GM21786 (cell line): ENCODE results near the gene C11orf65.
"Not testable (repeated sequence)": the region's sequence is repeated elsewhere in the genome, so short reads cannot be mapped to it uniquely, and the experiment has no call there.

Experiments
- ATAC-seq: cut with Tn5 transposase; IDR thresholded peaks from one replicate; pipeline ENCODE4 v1.9.1; 2021; ENCODE audit not compliant: unreplicated experiment

C11orf65 gene

DNA sequence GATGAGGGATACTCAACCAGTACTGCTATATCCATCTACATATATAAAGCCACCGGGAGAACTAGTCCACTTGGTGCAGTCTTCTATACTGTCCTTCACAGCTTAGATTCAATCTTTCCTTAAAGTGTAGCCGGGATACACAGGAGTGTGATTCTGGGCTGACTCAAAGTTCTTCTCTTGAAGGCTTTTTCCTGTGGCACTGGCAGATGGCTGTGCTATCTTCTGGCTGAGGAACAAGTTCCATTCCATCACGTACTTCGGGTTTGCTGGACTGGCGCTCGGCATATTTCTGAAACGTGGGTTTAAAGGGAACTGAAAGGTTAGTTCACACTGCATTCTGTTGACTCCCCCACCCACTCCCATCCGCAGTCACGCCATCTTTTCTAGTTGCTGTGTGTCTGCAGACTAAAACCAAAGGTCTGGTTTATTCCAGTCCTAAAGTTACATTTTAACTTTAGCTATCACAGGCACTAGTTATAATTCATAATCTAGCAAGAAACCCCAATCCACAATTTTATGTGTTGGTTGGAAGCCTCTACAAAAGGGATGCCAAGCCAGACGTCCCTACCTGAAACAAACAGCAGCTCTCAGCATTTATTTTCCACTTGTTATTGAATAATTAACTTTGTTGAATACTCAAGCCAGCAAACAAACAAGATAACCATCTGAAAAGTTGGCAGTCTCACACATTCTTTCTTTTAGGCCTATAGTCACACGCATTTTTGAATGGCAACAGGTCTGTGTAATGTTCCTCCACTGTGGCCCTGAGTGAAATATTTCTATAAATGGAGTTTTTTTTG is 7.5 kb upstream of the C11orf65 start:
- no peak for ATAC-seq

DNA sequence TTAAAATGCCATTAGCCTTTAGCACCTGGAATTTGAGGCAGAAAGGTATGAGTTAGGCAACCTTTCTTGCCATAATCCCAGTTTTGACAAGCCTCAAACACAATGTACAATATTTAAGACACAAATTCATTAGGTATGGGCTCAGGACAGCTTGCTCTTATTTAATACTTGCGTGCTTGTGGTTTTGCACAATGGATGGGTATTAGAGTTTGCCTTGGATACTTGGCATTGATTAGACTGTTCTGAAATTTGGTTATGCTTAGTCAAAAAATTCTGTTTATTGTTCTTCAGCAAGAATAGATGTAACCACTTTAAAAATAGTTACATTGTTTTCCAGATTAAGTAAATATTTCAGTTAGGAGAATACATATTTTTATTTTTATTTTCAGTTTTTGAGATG is 5.4 kb upstream of the C11orf65 start:
- no peak for ATAC-seq

DNA sequence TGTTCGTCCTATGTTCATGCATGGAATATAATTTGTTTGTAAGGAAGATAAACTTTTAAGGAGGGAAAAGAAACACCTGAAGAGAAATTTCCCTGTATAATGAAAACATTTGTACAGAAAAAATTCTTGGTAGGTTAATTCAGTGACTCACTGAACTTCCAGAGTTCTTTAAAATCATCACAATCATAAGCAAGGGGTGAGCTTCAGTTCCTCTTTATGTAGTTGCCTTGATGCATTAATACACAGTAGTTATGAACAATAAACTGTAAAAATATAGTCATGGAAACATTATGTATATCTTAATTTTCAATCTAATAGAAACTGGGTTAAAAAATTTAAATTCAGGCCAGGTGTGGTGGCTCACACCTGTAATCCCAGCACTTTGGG is 1.1 kb upstream of the C11orf65 start:
- ATAC-seq, result no peak

DNA sequence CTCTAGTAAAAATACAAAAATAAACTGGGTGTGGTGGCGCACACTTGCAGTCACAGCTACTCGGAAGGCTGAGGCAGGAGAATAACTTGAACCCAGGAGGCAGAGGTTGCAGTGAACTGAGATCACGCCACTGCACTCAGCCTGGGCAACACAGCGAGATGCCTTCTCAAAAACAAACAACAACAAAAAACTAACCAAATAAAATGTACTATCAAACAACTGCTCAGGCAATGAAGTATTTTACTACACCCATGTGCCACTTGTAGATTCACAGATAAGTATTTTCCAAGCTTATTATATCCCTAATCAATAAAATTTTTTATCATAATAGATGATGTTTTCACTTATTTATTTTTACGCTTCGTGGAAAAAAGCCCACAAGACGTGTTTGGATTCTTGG is 924 bp downstream of the C11orf65 start:
- ATAC-seq, result no peak

DNA sequence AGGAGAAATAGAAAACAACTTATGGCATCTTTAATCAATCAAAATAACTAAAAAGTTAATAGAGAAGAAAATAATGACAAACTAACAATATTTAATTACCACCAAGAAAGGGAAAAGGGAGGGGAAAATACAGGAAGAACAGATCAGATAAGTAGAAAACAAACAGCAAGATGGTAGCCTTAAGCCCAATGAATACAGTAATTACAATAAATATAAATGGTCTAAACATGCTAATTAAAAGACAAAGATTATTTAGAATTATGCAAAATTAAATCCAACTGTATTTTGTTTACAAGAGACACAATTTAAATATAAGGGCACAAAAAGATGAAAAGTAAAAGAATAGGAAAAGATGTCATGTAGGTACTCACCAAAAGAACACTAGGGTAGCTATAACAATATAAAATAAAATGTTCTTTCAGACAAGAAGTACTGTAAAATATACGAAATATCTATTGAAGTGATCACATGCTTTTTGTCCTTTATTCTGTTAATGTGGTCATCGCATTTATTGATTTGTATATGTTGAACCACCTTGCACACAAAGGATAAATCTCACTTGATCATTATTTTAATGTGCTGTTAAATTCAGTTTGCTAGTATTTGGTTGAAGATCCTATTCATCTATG is 14.0 kb downstream of the C11orf65 start:
- ATAC-seq, result no peak

DNA sequence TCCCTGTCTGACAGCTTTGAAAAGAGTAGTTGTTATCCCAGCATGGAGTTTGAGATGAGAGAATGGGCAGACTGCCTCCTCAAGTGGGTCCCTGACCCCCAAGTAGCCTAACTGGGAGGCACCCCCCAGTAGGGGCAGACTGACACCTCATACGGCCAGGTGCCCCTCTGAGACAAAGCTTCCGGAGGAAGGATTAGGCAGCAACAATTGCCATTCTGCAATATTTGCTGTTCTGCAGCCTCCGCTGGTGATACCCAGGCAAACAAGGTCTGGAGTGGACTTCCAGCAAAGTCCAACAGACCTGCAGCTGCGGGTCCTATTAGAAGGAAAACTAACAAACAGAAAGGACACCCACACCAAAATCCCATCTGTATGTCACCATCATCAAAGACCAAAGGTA is 25.9 kb downstream of the C11orf65 start:
- ATAC-seq, result not testable (repeated sequence)

DNA sequence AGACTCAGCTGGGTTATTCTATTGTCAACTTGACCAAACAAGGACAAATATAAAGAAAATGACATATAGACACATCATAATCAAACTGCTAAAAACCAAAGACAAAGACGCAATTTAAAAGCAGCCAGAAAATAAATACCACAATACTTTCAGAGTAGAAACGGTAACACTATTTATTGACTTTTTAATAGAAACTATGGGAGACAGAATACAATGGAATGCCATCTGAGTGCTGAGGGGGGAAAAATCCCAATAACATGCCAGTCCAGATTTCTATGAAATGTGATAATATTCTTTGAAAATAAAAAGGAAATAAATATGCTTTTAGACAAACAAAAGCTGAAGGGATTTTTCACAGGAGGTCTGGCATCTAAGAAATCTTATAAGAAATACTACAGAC is 30.7 kb downstream of the C11orf65 start:
- no peak for ATAC-seq

DNA sequence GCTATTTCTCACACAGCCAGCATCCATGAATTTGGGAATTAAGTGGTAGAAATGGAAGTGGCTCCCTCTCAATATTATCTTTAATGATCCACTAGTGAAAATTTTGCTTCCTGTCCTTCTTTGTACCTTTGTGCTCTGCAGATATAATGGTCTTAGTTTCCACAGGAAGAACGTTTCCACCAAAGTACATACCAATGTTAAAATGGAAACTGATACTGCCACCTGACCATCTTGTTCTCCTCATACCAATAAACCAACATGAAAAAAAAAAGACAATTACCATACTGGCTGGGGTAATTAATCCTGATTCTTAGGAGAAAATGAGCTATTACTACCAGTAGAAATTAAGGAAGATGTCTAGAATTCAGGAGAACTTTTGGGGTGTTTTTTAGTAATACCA is 32.3 kb downstream of the C11orf65 start:
- ATAC-seq, result no peak

DNA sequence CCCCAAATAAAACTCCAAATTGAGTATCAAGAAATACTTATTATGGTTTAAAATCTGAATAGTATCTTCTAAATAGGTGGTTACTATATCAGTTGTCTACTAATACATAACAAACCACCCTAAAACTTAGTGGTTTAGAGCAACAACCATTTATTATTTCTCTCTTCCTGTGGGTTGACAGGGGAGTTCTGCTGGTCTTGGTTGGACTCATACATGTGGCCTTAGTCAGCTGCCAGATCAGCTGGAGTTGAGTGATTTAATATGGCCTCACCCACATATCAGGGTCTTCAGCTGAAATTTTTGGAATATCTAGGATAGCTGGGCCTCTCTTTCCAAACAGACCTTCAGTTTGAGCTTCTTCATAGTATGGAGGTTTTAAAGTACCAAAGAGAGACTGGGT is 34.5 kb downstream of the C11orf65 start:
- no peak for ATAC-seq

DNA sequence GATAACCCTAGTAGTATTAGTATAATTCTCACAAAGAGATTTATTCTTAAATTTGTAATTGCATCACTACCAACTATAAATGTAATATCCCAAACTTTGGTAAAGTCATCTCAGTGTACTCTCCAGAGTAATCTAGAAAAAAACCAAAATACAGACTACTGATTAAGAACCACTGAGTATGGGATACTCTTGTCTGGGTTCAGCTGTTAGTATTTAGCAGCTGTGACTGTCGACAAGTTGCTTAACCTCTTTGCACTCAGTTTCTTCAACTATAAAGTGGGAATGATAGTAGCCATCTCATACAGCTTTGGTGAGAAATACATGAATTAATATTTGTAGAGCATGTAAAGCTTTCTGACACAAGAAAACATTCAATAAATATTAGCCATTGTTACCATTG is 35.3 kb downstream of the C11orf65 start:
- ATAC-seq, result no peak

DNA sequence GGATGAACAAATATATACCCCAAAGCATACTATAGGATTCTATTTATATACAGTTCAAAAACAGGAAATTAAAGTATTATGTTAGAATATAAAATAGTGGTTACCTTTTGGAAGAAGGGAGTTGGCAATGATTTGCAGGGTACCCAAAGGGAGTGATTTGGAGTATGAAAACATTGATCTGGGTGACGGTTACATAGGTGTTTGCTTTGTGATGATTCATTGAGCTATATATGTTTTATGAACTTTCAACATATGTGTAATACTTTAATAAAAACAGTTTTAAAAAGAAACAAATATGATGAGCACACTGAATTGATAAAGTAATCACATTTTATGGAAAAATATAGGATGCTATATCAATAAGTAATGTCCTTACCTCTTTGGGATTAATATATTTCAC is 36.0 kb downstream of the C11orf65 start:
- ATAC-seq, result no peak

DNA sequence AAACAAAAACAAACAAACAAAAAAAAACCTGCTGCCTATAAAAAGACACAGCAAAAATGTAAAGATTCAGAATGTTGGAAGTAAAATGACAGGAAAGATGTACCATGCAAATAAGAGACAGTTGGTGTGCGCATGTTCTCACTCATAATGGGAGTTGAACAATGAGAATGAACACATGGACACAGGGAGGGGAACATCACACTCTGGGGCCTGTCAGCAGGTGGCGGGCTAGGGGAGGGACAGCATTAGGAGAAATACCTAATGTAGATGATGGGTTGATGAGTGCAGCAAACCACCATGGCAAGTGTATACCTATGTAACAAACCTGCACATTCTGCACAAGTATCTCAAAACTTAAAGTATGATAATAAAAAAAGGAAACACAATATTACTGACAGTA is 49.8 kb downstream of the C11orf65 start:
- ATAC-seq, result not testable (repeated sequence)

DNA sequence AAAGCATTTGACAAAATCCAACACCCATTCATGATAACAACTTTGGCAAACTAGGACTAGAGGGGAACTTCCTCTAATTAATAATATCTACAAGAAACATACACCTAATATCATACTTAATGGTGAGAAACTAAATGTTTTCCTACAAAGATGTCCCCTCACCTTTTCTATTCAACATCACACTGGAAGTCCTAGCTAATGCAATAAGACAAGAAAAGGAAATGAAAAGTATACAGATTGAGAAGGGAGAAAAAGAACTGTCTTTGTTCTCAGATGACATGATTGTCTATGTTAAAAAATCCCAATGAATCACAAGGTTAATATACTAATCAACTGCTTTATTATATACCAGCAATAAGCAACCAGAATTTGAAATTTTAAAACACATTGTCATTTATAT is 52.4 kb downstream of the C11orf65 start:
- ATAC-seq, result no peak

DNA sequence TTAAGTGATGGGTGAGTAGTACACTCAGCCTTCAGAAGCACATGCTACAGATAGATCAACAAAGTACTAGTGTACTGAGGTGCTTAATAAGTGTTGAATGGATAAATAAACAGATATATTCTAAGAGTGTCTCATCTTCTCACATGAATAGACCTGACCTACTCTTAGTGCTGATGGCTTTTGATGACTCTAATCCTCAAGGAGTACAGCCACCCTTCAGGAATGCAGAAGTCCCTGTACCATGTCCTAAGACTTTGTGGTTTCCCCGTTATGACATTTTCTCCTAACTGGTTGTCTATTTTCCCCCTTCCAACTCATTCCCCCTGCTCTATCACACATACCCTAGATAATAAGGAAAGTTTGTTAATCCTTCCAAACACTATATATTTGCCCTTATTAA is 61.6 kb downstream of the C11orf65 start:
- no peak for ATAC-seq

DNA sequence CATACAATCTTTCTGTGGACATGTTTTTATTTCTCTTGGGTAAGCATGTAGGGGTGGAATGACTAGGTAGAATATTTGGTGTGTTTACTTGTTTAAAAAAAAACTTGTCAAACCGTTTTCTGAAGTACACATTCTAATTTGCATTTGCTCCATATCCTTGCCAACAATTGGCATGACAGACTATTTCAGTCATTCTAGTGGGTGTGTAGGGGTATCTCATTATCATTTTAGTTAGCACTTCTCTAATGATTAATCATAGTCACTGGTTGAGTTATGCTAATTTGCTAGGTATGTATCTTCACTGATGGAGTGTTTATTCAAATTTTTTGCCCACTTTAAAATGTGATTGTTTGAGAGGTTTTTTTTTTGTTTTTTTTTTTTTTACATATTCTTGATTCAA is 64.3 kb downstream of the C11orf65 start:
- ATAC-seq, result no peak

DNA sequence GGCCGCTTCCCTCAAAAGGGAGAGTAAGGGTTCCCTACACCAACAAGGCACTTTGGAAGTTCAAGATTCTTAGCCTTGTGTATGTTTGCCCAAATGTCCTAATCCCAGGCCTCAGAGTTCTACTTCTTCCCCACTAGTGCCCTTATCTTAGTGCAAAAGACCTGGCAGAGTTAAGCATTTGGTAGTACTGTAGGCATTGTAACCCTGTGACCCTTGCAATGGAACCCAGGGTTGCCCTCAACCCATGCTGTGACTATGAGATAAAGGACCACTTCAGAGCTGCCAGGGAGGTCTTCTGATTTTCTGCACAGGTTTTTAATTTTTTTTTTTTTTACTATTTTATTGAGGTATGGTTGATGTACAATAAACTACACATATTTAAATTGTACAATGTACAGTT is 65.1 kb downstream of the C11orf65 start:
- no peak for ATAC-seq

DNA sequence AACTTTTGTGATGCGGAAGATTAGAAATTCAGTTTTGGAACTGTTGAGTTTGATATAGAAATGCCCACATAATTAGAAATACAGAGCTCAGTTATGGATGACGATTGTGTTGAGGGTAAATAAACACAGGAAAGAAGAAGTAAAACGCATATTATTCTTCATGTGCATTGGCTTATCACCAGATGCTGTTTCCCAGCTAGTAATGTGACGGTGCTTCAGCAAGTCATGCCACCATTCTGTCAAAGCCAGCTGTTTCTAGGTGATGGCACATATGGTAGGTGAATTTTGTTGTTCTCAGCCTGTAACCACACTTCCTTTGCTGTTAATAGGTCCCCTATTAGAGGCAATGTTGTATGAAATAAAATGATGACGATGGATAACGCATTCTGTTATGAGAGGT is 68.9 kb downstream of the C11orf65 start:
- ATAC-seq, result no peak

DNA sequence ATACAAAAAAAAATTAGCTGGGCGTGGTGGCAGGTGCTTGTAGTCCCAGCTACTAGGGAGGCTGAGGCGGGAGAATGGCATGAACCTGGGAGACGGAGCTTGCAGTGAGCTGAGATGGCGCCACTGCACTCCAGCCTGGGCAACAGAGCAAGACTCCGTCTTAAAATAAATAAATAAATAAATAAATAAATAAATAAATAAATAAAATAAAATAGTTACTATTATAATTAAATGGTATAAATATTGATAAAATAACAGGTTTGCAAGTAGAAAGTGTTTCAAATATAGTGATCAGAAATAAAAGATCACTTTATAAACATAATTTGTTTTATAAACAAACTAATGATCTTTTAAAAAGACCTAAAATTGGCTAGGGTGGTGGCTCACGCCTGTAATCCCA is 70.7 kb downstream of the C11orf65 start:
- not testable (repeated sequence) for ATAC-seq

DNA sequence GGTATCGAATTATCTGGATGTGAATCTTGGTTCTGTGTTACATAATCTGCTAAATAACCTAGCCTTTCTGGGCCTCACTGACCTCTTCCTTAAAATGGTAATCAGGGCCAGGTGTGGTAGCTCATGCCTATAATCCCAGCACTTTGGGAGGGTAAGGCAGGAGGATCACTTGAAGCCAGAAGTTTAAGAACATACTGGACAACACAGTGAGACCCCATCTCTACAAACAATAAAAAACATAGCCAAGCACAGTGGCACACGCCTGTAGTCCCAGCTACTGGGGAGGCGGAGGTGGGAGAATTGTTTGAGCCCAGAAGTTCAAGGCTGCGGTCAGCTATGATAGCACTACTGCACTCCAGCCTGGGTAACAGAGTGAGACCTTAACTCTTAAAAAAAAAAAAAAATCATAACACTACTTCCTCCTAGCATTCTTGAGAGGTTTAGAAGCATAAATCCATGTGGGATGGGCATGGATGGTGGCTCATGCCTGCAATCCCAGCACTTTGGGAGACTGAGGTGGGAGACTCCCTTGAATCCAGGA is 72.5 kb downstream of the C11orf65 start:
- no peak for ATAC-seq

DNA sequence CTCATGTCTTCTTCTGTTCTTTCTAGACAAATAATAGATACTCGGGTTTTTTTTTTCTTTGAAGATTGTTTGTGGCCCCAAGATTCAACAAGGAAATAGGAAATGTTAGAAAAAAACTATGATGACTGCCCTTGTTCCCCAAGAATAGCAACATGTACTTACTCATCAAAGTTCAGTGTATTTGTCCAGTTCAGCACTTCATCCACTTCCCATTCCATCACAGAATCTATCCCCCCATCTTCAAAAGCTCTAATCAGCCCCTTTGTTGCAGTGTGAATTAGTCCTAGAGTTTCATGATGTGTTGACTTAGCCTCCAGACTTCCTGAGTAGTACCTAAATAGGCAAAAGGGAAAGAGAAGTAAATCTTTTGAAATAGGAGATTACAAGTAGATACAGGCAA is 74.3 kb downstream of the C11orf65 start:
- no peak for ATAC-seq

DNA sequence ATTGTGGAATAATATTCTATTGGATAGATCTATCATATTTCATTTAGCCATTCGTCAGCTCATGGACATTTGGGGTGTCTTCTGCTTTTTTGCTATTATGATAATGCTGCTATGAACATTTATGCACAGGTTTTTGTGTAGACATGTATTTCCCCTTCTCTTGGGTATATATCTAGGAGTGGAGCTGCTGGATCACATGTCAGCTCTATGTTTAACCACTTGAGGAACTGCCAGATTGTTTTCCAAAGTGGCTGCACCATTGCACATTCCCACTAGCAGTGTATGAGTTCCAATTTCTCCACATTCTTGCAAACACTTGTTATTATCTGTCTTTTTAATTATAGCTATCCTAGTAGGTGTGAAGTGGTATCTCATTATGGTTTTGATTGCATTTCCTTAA is 75.0 kb downstream of the C11orf65 start:
- no peak for ATAC-seq

DNA sequence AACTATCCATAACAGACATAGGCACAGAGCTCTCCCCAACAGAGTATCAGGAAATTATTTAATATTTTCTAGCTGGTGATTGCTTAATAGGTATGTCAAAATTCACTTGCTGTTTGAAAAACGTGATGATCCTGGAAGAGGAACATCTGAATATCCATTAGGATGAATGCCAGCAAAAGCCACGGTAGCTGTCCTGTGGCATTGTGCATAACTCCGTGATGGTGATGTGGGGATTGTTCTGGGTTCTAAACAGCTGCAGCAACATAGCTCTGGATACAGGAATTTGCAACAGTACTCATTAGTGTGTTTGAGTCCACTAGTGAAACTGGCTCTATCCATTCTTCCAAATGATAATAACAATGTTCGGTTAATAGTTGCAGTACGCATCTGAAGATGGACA is 78.8 kb downstream of the C11orf65 start:
- no peak for ATAC-seq

DNA sequence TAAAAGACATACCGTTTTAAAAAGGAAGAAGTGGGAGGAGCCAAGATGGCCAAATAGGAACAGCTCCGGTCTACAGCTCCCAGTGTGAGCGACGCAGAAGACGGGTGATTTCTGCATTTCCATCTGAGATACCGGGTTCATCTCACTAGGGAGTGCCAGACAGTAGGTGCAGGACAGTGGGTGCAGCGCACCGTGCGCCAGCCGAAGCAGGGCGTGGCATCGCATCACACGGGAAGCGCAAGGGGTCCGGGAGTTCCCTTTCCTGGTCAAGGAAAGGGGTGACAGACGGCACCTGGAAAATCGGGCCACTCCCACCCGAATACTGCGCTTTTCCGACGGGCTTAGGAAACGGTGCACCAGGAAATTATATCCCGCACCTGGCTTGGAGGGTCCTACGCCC is 93.8 kb downstream of the C11orf65 start:
- not testable (repeated sequence) for ATAC-seq
